ENCODE results near the gene LOXL4. TPM values are rescaled to one million over a fixed set of nuclear protein-coding genes. Genes with fewer than 3 reads are reported as not detected.
A peak's percentile ranks its signal among the peaks of the same experiment; 100 is the strongest.

LOXL4 gene
- total RNA-seq, 4 donors from 2014 or later, result 8.1 to 16.9 (median 15.1) TPM

DNA sequence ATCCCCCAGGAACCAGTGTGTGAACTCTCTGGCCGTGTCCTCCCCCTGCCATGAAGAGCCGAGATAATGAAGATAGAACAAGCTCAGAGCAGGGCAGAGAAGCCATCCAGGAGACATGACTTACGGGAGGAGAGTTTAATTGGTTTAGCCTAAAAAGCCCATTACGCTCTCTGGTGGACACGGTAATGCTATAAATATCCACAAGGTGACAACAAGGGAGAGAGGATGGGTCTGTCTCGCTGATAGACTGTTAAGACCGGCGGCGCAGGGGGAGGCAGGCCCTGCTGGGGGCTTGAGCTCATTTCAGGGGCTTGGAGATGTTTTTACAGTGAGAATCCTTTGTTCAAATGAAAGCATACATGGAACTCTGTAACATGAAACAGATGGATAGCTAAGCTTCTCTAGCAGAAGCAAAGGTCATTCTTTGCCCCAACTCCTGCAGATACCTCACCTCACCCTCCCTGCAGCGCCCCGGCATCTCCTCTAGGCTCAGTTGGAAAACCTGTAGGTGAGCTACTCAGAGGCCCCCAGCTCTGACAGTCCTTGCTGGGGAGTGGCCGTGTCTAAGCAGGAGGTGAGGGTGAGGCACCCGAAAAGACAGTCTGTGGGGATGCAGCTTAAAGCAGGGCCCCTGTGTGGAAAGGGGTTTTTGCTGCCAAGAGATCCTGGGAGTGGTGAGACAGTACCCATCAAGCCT, 40.8 kb upstream of the LOXL4 start:
- H3K27me3 ChIP-seq, result no peaks in the 10 kb centered on the region
- DNase-seq, result no peak
- peak overlapping the region in 1 of 2 donors; percentile 34 for H3K27ac ChIP-seq
- no peaks in the 10 kb centered on the region for H3K4me1 ChIP-seq
- H3K36me3 ChIP-seq, result no peaks in the 10 kb centered on the region
- no peaks in the 10 kb centered on the region for H3K9me3 ChIP-seq
- no peak overlapping the region for H3K4me3 ChIP-seq
- intact Hi-C loops (cut with DNase I; ENCODE audit: low total_unique reads), result no loop called here
- no peak for TF ChIP-seq POLR2A (IDR thresholded peaks at IDR 0.05)
- TF ChIP-seq, protein P1, sequence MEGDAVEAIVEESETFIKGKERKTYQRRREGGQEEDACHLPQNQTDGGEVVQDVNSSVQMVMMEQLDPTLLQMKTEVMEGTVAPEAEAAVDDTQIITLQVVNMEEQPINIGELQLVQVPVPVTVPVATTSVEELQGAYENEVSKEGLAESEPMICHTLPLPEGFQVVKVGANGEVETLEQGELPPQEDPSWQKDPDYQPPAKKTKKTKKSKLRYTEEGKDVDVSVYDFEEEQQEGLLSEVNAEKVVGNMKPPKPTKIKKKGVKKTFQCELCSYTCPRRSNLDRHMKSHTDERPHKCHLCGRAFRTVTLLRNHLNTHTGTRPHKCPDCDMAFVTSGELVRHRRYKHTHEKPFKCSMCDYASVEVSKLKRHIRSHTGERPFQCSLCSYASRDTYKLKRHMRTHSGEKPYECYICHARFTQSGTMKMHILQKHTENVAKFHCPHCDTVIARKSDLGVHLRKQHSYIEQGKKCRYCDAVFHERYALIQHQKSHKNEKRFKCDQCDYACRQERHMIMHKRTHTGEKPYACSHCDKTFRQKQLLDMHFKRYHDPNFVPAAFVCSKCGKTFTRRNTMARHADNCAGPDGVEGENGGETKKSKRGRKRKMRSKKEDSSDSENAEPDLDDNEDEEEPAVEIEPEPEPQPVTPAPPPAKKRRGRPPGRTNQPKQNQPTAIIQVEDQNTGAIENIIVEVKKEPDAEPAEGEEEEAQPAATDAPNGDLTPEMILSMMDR (IDR thresholded peaks at IDR 0.05), result peak in 1 of 4 experiments; percentile 9

- Histone ChIP-seq H3K36me3 (no peaks in the 10 kb centered on the region), H3K9me3 (no peaks in the 10 kb centered on the region), H3K4me3 (no peak overlapping the region), H3K27me3 (no peaks in the 10 kb centered on the region), H3K27ac (no peak overlapping the region), H3K4me1 (no peaks in the 10 kb centered on the region)
- no peak for DNase-seq
- intact Hi-C loops (cut with DNase I; ENCODE audit: low total_unique reads), result no loop called here
- no peak for TF ChIP-seq POLR2A (IDR thresholded peaks at IDR 0.05)
- TF ChIP-seq, protein P1 (IDR thresholded peaks at IDR 0.05), result no peak
These were observed 40.0 kb upstream of the LOXL4 start for GRCh38 chr10:98307916-98308541.

- intact Hi-C loops (cut with DNase I; ENCODE audit: low total_unique reads), result no loop called here
- H3K4me3 ChIP-seq, result no peak overlapping the region
- no peaks in the 10 kb centered on the region for H3K4me1 ChIP-seq
- TF ChIP-seq, protein P1 (IDR thresholded peaks at IDR 0.05), result no peak
- TF ChIP-seq POLR2A (IDR thresholded peaks at IDR 0.05), result no peak
- no peaks in the 10 kb centered on the region for H3K9me3 ChIP-seq
- DNase-seq, result no peak
- H3K36me3 ChIP-seq, result no peaks in the 10 kb centered on the region
- H3K27me3 ChIP-seq, result no peaks in the 10 kb centered on the region
- no peak overlapping the region for H3K27ac ChIP-seq
These were observed 38.5 kb upstream of the LOXL4 start for GRCh38 chr10:98306501-98306900.

GRCh38 chr10:98303569-98303968, 35.6 kb upstream of the LOXL4 start:
- no peaks in the 10 kb centered on the region for H3K27me3 ChIP-seq
- TF ChIP-seq, protein P1 (IDR thresholded peaks at IDR 0.05), result no peak
- TF ChIP-seq POLR2A (IDR thresholded peaks at IDR 0.05), result no peak
- no peak for DNase-seq
- no peaks in the 10 kb centered on the region for H3K9me3 ChIP-seq
- H3K4me3 ChIP-seq, result no peak overlapping the region
- H3K36me3 ChIP-seq, result no peaks in the 10 kb centered on the region
- H3K27ac ChIP-seq, result no peak overlapping the region
- H3K4me1 ChIP-seq, result no peaks in the 10 kb centered on the region
- intact Hi-C loops (cut with DNase I; ENCODE audit: low total_unique reads), result no loop called here

GRCh38 chr10:98302741-98303365, 34.9 kb upstream of the LOXL4 start:
- DNase-seq, result no peak
- intact Hi-C loops (cut with DNase I; ENCODE audit: low total_unique reads), result no loop called here
- Histone ChIP-seq H3K27ac (no peak overlapping the region), H3K4me1 (no peaks in the 10 kb centered on the region), H3K36me3 (no peaks in the 10 kb centered on the region), H3K27me3 (no peaks in the 10 kb centered on the region), H3K9me3 (no peaks in the 10 kb centered on the region), H3K4me3 (no peak overlapping the region)
- no peak for TF ChIP-seq POLR2A (IDR thresholded peaks at IDR 0.05)
- TF ChIP-seq, protein P1 (IDR thresholded peaks at IDR 0.05), result no peak

Measured in uterus (tissue), 4 donors.